Parathyroid adenoma (tissue), 2 donors: Measurements from ENCODE around the gene EYA4.
A peak's percentile ranks its signal among the peaks of the same experiment; 100 is the strongest.

Experiments
- H2AFZ ChIP-seq: fragments of 300-600 bp; sonication (generic); one replicate; pipeline ENCODE4 v1.7.0; 2017; ENCODE audit warnings: antibody characterized with exemption, mild to moderate bottlenecking
- H3K27ac ChIP-seq: fragments of 300-600 bp; sonication (generic); one replicate; pipeline ENCODE4 v1.7.0; 2017
- H3K27me3 ChIP-seq: fragments of 300-600 bp; sonication (generic); one replicate; pipeline ENCODE4 v1.7.0; 2017; ENCODE audit warnings: low read length; ENCODE audit not compliant: control insufficient read depth, insufficient read depth
- H3K36me3 ChIP-seq: fragments of 300-600 bp; sonication (generic); one replicate; pipeline ENCODE4 v1.7.0; 2017; ENCODE audit warnings: low read length; ENCODE audit not compliant: control insufficient read depth, insufficient read depth
- H3K4me1 ChIP-seq: fragments of 300-600 bp; sonication (generic); one replicate; pipeline ENCODE4 v1.7.0; 2017; ENCODE audit warnings: control low read depth
- H3K4me2 ChIP-seq: fragments of 300-600 bp; sonication (generic); one replicate; pipeline ENCODE4 v1.7.0; 2017; ENCODE audit warnings: low read length
- H3K4me3 ChIP-seq: fragments of 300-600 bp; sonication (generic); one replicate; pipeline ENCODE4 v1.7.0; 2017; ENCODE audit warnings: low read depth, low read length
- H3K79me2 ChIP-seq: fragments of 300-600 bp; sonication (generic); one replicate; pipeline ENCODE4 v1.7.0; 2017; ENCODE audit warnings: control low read depth
- H3K9ac ChIP-seq: fragments of 300-600 bp; sonication (generic); one replicate; pipeline ENCODE4 v1.7.0; 2017; ENCODE audit warnings: mild to moderate bottlenecking
- H3K9me3 ChIP-seq: fragments of 300-600 bp; sonication (generic); one replicate; pipeline ENCODE4 v1.7.0; 2017; ENCODE audit warnings: low read length; ENCODE audit not compliant: control insufficient read depth
- CTCF ChIP-seq: fragments of 300-600 bp; sonication (generic); IDR thresholded peaks from one replicate; pipeline ENCODE4 v1.7.0; 2017; ENCODE audit warnings: antibody characterized with exemption, mild to moderate bottlenecking
- donor health status: primary hyperparathyroidism.

The EYA4 gene

GRCh38 chr6:133504761-133505160 is 263.6 kb downstream of the EYA4 start:
- H3K4me2 ChIP-seq: no peak overlapping the region
- H3K4me3 ChIP-seq: no peak overlapping the region
- no peaks in the 10 kb centered on the region for H3K79me2 ChIP-seq
- TF ChIP-seq CTCF: no peak
- no peak overlapping the region for H3K9ac ChIP-seq
- H3K36me3 ChIP-seq: no peaks in the 10 kb centered on the region
- H2AFZ ChIP-seq: no peak overlapping the region
- H3K9me3 ChIP-seq: no peaks in the 10 kb centered on the region
- H3K27ac ChIP-seq: no peak overlapping the region
- H3K4me1 ChIP-seq: peaks cover 14% of the 10 kb centered on the region
- no peaks in the 10 kb centered on the region for H3K27me3 ChIP-seq

DNA sequence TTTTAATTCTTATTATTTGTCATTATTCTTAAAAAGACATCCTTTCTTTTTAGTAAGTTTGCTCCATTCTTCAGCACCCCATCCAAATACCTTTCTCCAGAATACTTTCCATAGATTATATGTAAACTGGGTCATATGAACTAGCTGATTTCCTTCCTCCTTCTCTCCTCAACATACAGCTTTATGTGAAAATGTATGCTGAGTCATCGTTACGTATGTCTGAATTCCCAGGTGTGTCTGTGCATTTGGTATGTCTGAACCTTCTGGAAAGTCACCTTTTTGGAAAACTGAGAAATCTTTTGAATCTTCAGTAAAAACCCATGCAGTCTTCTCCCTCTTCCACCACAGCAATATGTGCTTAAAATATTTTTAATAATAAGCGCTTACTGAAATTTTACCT is 264.5 kb downstream of the EYA4 start:
- no peak for TF ChIP-seq CTCF
- no peak overlapping the region for H3K4me2 ChIP-seq
- H3K27me3 ChIP-seq: no peaks in the 10 kb centered on the region
- H3K36me3 ChIP-seq: no peaks in the 10 kb centered on the region
- H3K4me3 ChIP-seq: no peak overlapping the region
- H3K4me1 ChIP-seq: peaks cover 14% of the 10 kb centered on the region
- no peak overlapping the region for H3K27ac ChIP-seq
- no peaks in the 10 kb centered on the region for H3K79me2 ChIP-seq
- no peak overlapping the region for H2AFZ ChIP-seq
- H3K9me3 ChIP-seq: no peaks in the 10 kb centered on the region
- no peak overlapping the region for H3K9ac ChIP-seq

DNA sequence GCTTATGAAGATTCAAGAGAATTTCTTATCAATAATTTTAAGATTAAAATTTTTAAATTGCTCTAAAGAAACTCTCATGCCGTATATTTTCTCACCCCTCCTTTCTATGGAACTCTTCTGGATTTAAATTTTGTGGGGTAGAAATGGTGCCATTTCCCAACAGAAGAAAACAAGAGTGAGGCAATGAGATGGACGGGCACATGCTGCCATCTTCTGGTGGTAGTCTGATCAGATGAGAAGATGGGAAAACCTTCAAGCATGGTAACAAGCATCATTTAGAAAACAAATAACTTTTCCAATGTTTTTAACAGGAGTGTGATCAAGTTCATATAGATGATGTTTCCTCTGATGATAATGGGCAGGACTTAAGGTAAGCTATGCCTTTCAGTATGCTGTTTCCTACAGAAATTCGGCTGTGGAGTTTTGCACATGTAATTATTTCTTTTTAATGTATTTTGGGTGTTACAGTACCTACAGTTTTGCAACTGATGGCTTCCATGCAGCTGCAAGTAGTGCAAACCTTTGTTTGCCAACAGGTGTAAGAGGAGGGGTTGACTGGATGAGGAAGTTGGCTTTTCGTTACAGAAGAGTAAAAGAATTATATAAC is 271.4 kb downstream of the EYA4 start:
- no peaks in the 10 kb centered on the region for H3K27me3 ChIP-seq
- TF ChIP-seq CTCF: peak; percentile 49
- no peak overlapping the region for H2AFZ ChIP-seq
- H3K4me3 ChIP-seq: no peak overlapping the region
- no peak overlapping the region for H3K4me2 ChIP-seq
- H3K9me3 ChIP-seq: no peaks in the 10 kb centered on the region
- H3K79me2 ChIP-seq: no peaks in the 10 kb centered on the region
- H3K36me3 ChIP-seq: no peaks in the 10 kb centered on the region
- H3K9ac ChIP-seq: no peak overlapping the region
- no peaks in the 10 kb centered on the region for H3K4me1 ChIP-seq
- no peak overlapping the region for H3K27ac ChIP-seq

- H2AFZ ChIP-seq: no peak overlapping the region
- H3K4me3 ChIP-seq: no peak overlapping the region
- TF ChIP-seq CTCF: no peak
- H3K9ac ChIP-seq: no peak overlapping the region
- no peak overlapping the region for H3K4me2 ChIP-seq
- H3K36me3 ChIP-seq: no peaks in the 10 kb centered on the region
- H3K27me3 ChIP-seq: no peaks in the 10 kb centered on the region
- H3K9me3 ChIP-seq: no peaks in the 10 kb centered on the region
- H3K27ac ChIP-seq: no peak overlapping the region
- H3K4me1 ChIP-seq: no peaks in the 10 kb centered on the region
- no peaks in the 10 kb centered on the region for H3K79me2 ChIP-seq
Measured at GRCh38 chr6:133523816-133524215, 282.7 kb downstream of the EYA4 start.

- H3K27me3 ChIP-seq: no peaks in the 10 kb centered on the region
- H3K9ac ChIP-seq: no peak overlapping the region
- no peak for TF ChIP-seq CTCF
Measured at GRCh38 chr6:133526436-133526835, 285.3 kb downstream of the EYA4 start.

More at GRCh38 chr6:133526436-133526835, 285.3 kb downstream of the EYA4 start:
- Histone ChIP-seq H3K4me2 (no peak overlapping the region), H3K4me3 (no peak overlapping the region), H2AFZ (no peak overlapping the region), H3K9me3 (no peaks in the 10 kb centered on the region), H3K36me3 (no peaks in the 10 kb centered on the region), H3K27ac (no peak overlapping the region), H3K79me2 (no peaks in the 10 kb centered on the region), H3K4me1 (no peaks in the 10 kb centered on the region)
